Measurements from ENCODE around the gene PRR16.

PRR16 gene

GRCh38 chr5:120516805-120517204 lies 52.7 kb downstream of the PRR16 start:
- peak; percentile 80 for ATAC-seq
- TF ChIP-seq CSDC2 (CRISPR knock-in tag; IDR thresholded peaks at IDR 0.05), result no peak
- no peak for TF ChIP-seq ARNTL (CRISPR knock-in tag; IDR thresholded peaks at IDR 0.05; ENCODE audit: borderline replicate concordance, low read depth)
- TF ChIP-seq CREB5 (CRISPR knock-in tag; IDR thresholded peaks at IDR 0.05; ENCODE audit: low read depth), result no peak
- TF ChIP-seq POU6F1 (CRISPR knock-in tag; IDR thresholded peaks at IDR 0.05; ENCODE audit: borderline replicate concordance, low read depth), result no peak
- TF ChIP-seq ZNF8 (CRISPR knock-in tag; IDR thresholded peaks at IDR 0.05), result no peak
- TF ChIP-seq GLIS3 (CRISPR knock-in tag; IDR thresholded peaks at IDR 0.05), result no peak
- TF ChIP-seq SNAI2 (CRISPR knock-in tag; IDR thresholded peaks at IDR 0.05), result no peak
- no peak for TF ChIP-seq ISL1 (CRISPR knock-in tag; IDR thresholded peaks at IDR 0.05)
- no peak for TF ChIP-seq BACH2 (CRISPR knock-in tag; IDR thresholded peaks at IDR 0.05; ENCODE audit: borderline replicate concordance)
- no peak for TF ChIP-seq ESRRG (CRISPR knock-in tag; IDR thresholded peaks at IDR 0.05)
- TF ChIP-seq CSRNP3 (CRISPR knock-in tag; IDR thresholded peaks at IDR 0.05), result no peak
- TF ChIP-seq PPARA (CRISPR knock-in tag; IDR thresholded peaks at IDR 0.05; ENCODE audit: borderline replicate concordance), result no peak
- no peak for TF ChIP-seq ZC3H10 (CRISPR knock-in tag; IDR thresholded peaks at IDR 0.05)
- TF ChIP-seq PATZ1 (CRISPR knock-in tag; IDR thresholded peaks at IDR 0.05; ENCODE audit: borderline replicate concordance), result no peak
- no peak for TF ChIP-seq ZNF565 (CRISPR knock-in tag; conservative IDR thresholded peaks at IDR 0.05; ENCODE audit: low read depth)
- TF ChIP-seq OSR1 (CRISPR knock-in tag; IDR thresholded peaks at IDR 0.05), result no peak
- TF ChIP-seq TOX (CRISPR knock-in tag; IDR thresholded peaks at IDR 0.05; ENCODE audit: borderline replicate concordance), result no peak
- TF ChIP-seq ZFP3 (CRISPR knock-in tag; IDR thresholded peaks at IDR 0.05), result no peak

- ATAC-seq, result peak; percentile 65
- TF ChIP-seq TSHZ2 (CRISPR knock-in tag; IDR thresholded peaks at IDR 0.05) (0 out of 2 replicates have a peak, but pooled peaks have one; percentile 19), GLIS3 (CRISPR knock-in tag; IDR thresholded peaks at IDR 0.05) (no peak), ZFP3 (CRISPR knock-in tag; IDR thresholded peaks at IDR 0.05) (peak; percentile 55; the same call in 1 of the 2 replicates), ISL1 (CRISPR knock-in tag; IDR thresholded peaks at IDR 0.05) (peak; percentile 13; the same call in 1 of the 2 replicates)
These were observed 53.6 kb downstream of the PRR16 start for GRCh38 chr5:120517607-120518252.

- no peak for ATAC-seq
- TF ChIP-seq CREB5 (CRISPR knock-in tag; IDR thresholded peaks at IDR 0.05; ENCODE audit: low read depth) (no peak), POU6F1 (CRISPR knock-in tag; IDR thresholded peaks at IDR 0.05; ENCODE audit: borderline replicate concordance, low read depth) (no peak), RARB (CRISPR knock-in tag; IDR thresholded peaks at IDR 0.05) (no peak), TOX (CRISPR knock-in tag; IDR thresholded peaks at IDR 0.05; ENCODE audit: borderline replicate concordance) (no peak), PPARA (CRISPR knock-in tag; IDR thresholded peaks at IDR 0.05; ENCODE audit: borderline replicate concordance) (no peak), ZC3H10 (CRISPR knock-in tag; IDR thresholded peaks at IDR 0.05) (no peak), ESRRG (CRISPR knock-in tag; IDR thresholded peaks at IDR 0.05) (no peak), ZNF8 (CRISPR knock-in tag; IDR thresholded peaks at IDR 0.05) (no peak), PATZ1 (CRISPR knock-in tag; IDR thresholded peaks at IDR 0.05; ENCODE audit: borderline replicate concordance) (no peak), ARNTL (CRISPR knock-in tag; IDR thresholded peaks at IDR 0.05; ENCODE audit: borderline replicate concordance, low read depth) (no peak), ZNF565 (CRISPR knock-in tag; conservative IDR thresholded peaks at IDR 0.05; ENCODE audit: low read depth) (no peak)
These were observed 54.5 kb downstream of the PRR16 start for GRCh38 chr5:120518581-120518980.
